Stimulated activated naive CD8-positive, alpha-beta T cell treated with anti-CD3 and anti-CD28 coated beads, Interleukin-15, amount 100 ng/mL, for 72 hours (primary cell): ENCODE measurements around the gene HSD17B8.

Source experiments
- ATAC-seq: fragments of 150-1000 bp; cut with Tn5 transposase; 2 replicates; pipeline ENCODE4 v1.10.0; 2021; ENCODE audit warnings: mild to moderate bottlenecking, moderate library complexity
- DNase-seq, 2 donors: peaks; one replicate each; pipeline ENCODE4 v3.0.0; 2021 to 2022
- H3K27ac Mint-ChIP-seq, 2 donors: one replicate each; pipeline ENCODE4 v1.8.0; 2022; ENCODE audit warnings: mild to moderate bottlenecking in 2 of 2, mixed read lengths in 2 of 2, moderate library complexity in 2 of 2
- H3K27me3 Mint-ChIP-seq: one replicate; pipeline ENCODE4 v1.8.0; 2022; ENCODE audit warnings: mixed read lengths
- H3K4me1 Mint-ChIP-seq: one replicate; pipeline ENCODE4 v1.8.0; 2022; ENCODE audit warnings: mild to moderate bottlenecking, mixed read lengths
- H3K4me3 Mint-ChIP-seq, 2 donors: one replicate each; pipeline ENCODE4 v1.8.0; 2022; ENCODE audit warnings: mild to moderate bottlenecking in 2 of 2, mixed read lengths in 2 of 2, moderate library complexity in 1 of 2
- H3K9me3 Mint-ChIP-seq, 2 donors: one replicate each; pipeline ENCODE4 v1.8.0; 2022; ENCODE audit warnings: mixed read lengths in 2 of 2

The HSD17B8 gene

GRCh38 chr6:33254591-33254990 is 50.1 kb downstream of the HSD17B8 start:
- no peaks in the 10 kb centered on the region for H3K27me3 Mint-ChIP-seq
- H3K4me3 Mint-ChIP-seq: no peak overlapping the region
- no peak for ATAC-seq
- peaks cover 31% of the 10 kb centered on the region for H3K4me1 Mint-ChIP-seq
- H3K27ac Mint-ChIP-seq: no peak overlapping the region
- DNase-seq: no peak
- no peaks in the 10 kb centered on the region for H3K9me3 Mint-ChIP-seq
